SK-N-SH treated with all-trans-retinoic acid at 6 μM for 48 hours (cell line): ENCODE data around the gene CDK5.
A peak's percentile ranks its signal among the peaks of the same experiment; 100 is the strongest.

Experiments
- ATAC-seq: fragments of 200-7000 bp; cut with Tn5 transposase; 3 replicates; pipeline ENCODE4 v1.9.1; 2020; ENCODE audit warnings: mild to moderate bottlenecking, moderate library complexity
- ARNTL ChIP-seq: fragments of 450-650 bp; formaldehyde crosslinking; IDR thresholded peaks from 2 replicates; pipeline ENCODE4 v1.5.0; 2020; ENCODE audit warnings: low read depth, mild to moderate bottlenecking, moderate library complexity, borderline replicate concordance
- BACH2 ChIP-seq: fragments of 250-450 bp; sonication (Bioruptor Pico); IDR thresholded peaks from 2 replicates; pipeline ENCODE4 v1.9.0; 2021; ENCODE audit warnings: mild to moderate bottlenecking, borderline replicate concordance
- CSDC2 ChIP-seq: fragments of 250-450 bp; sonication (Bioruptor Pico); IDR thresholded peaks from 2 replicates; pipeline ENCODE4 v1.5.0; 2020; ENCODE audit warnings: mild to moderate bottlenecking, moderate library complexity
- CSRNP3 ChIP-seq: fragments of 250-450 bp; sonication (Bioruptor Pico); IDR thresholded peaks from 2 replicates; pipeline ENCODE4 v1.5.1; 2021; ENCODE audit warnings: mild to moderate bottlenecking, moderate library complexity
- ESRRG ChIP-seq: fragments of 250-450 bp; sonication (Bioruptor Pico); IDR thresholded peaks from 2 replicates; pipeline ENCODE4 v1.6.1; 2021; ENCODE audit warnings: mild to moderate bottlenecking
- GLIS3 ChIP-seq: fragments of 250-450 bp; sonication (Bioruptor Pico); IDR thresholded peaks from 2 replicates; pipeline ENCODE4 v1.5.0; 2020; ENCODE audit warnings: mild to moderate bottlenecking, moderate library complexity
- OSR1 ChIP-seq: fragments of 250-450 bp; sonication (Bioruptor Pico); IDR thresholded peaks from 2 replicates; pipeline ENCODE4 v1.8.0; 2022; ENCODE audit warnings: moderate library complexity, mild to moderate bottlenecking, inconsistent platforms
- PATZ1 ChIP-seq: fragments of 250-450 bp; sonication (Bioruptor Pico); IDR thresholded peaks from 2 replicates; pipeline ENCODE4 v1.8.0; 2020; ENCODE audit warnings: mild to moderate bottlenecking, moderate library complexity, borderline replicate concordance
- POU6F1 ChIP-seq: fragments of 250-450 bp; sonication (Bioruptor Pico); IDR thresholded peaks from 2 replicates; pipeline ENCODE4 v1.8.0; 2021; ENCODE audit warnings: low read depth, mild to moderate bottlenecking, moderate library complexity, borderline replicate concordance
- PPARA ChIP-seq: fragments of 250-450 bp; sonication (Bioruptor Pico); IDR thresholded peaks from 2 replicates; pipeline ENCODE4 v1.5.0; 2020; ENCODE audit warnings: mild to moderate bottlenecking, borderline replicate concordance
- RARB ChIP-seq: fragments of 250-450 bp; sonication (Bioruptor Pico); IDR thresholded peaks from 2 replicates; pipeline ENCODE4 v1.8.0; 2021; ENCODE audit warnings: mild to moderate bottlenecking, moderate library complexity
- SNAI2 ChIP-seq: fragments of 250-450 bp; sonication (Bioruptor Pico); IDR thresholded peaks from 2 replicates; pipeline ENCODE4 v1.5.0; 2020; ENCODE audit warnings: mild to moderate bottlenecking, moderate library complexity
- TCF4 ChIP-seq: fragments of 250-450 bp; sonication (Bioruptor Pico); IDR thresholded peaks from 2 replicates; pipeline ENCODE4 v1.8.0; 2021; ENCODE audit warnings: mild to moderate bottlenecking, moderate library complexity, borderline replicate concordance
- TOX ChIP-seq: fragments of 250-450 bp; sonication (Bioruptor Pico); IDR thresholded peaks from 2 replicates; pipeline ENCODE4 v1.8.0; 2021; ENCODE audit warnings: mild to moderate bottlenecking, moderate library complexity, borderline replicate concordance
- TSHZ2 ChIP-seq: fragments of 250-450 bp; sonication (Bioruptor Pico); IDR thresholded peaks from 2 replicates; pipeline ENCODE4 v1.5.0; 2020; ENCODE audit warnings: mild to moderate bottlenecking, moderate library complexity
- ZC3H10 ChIP-seq: fragments of 250-450 bp; sonication (Bioruptor Pico); IDR thresholded peaks from 2 replicates; pipeline ENCODE4 v1.5.1; 2021; ENCODE audit warnings: mild to moderate bottlenecking, moderate library complexity
- ZFP3 ChIP-seq: fragments of 250-450 bp; sonication (Bioruptor Pico); IDR thresholded peaks from 2 replicates; pipeline ENCODE4 v1.5.0; 2020; ENCODE audit warnings: mild to moderate bottlenecking, moderate library complexity
- ZFP30 ChIP-seq: fragments of 450-650 bp; formaldehyde crosslinking; IDR thresholded peaks from 2 replicates; pipeline ENCODE4 v1.5.0; 2022; ENCODE audit warnings: mild to moderate bottlenecking, moderate library complexity
- ZNF565 ChIP-seq: fragments of 450-650 bp; formaldehyde crosslinking; conservative IDR thresholded peaks from 2 replicates; pipeline ENCODE4 v1.5.0; 2020; ENCODE audit warnings: low read depth, mild to moderate bottlenecking, moderate library complexity
- ZNF70 ChIP-seq: fragments of 450-650 bp; formaldehyde crosslinking; IDR thresholded peaks from 2 replicates; pipeline ENCODE4 v1.5.0; 2020; ENCODE audit warnings: mild to moderate bottlenecking, moderate library complexity
- ZNF8 ChIP-seq: fragments of 450-650 bp; formaldehyde crosslinking; IDR thresholded peaks from 2 replicates; pipeline ENCODE4 v1.5.0; 2020; ENCODE audit warnings: mild to moderate bottlenecking, moderate library complexity

CDK5 gene

GRCh38 chr7:151047976-151048815, 9.5 kb downstream of the CDK5 start, which contains the start of gene ASIC3 (continued):
- TF ChIP-seq POU6F1 (CRISPR knock-in tag) (no peak), ARNTL (no peak), ZNF70 (CRISPR knock-in tag) (no peak), BACH2 (CRISPR knock-in tag) (no peak), SNAI2 (CRISPR knock-in tag) (no peak), TOX (CRISPR knock-in tag) (no peak), PPARA (CRISPR knock-in tag) (no peak), RARB (no peak), ZNF8 (CRISPR knock-in tag) (no peak), TCF4 (no peak)

- TF ChIP-seq CSDC2 (CRISPR knock-in tag) (no peak), ZNF565 (CRISPR knock-in tag) (no peak), PPARA (CRISPR knock-in tag) (no peak), ZFP3 (0 out of 2 replicates have a peak, but pooled peaks have one; percentile 23)
- TF ChIP-seq, all 23 proteins: peak for 1
- ATAC-seq, result peak; percentile 65
Observed at GRCh38 chr7:151046603-151047573, 10.8 kb downstream of the CDK5 start.

GRCh38 chr7:151045967-151046366, 11.7 kb downstream of the CDK5 start:
- no peak for ATAC-seq
- TF ChIP-seq ZNF565 (CRISPR knock-in tag) (no peak), ZNF8 (CRISPR knock-in tag) (no peak), CSDC2 (CRISPR knock-in tag) (no peak), ZNF70 (CRISPR knock-in tag) (no peak), SNAI2 (CRISPR knock-in tag) (no peak), ZC3H10 (CRISPR knock-in tag) (no peak), TCF4 (no peak), OSR1 (no peak), ZFP3 (no peak), TSHZ2 (no peak), CSRNP3 (CRISPR knock-in tag) (no peak), GLIS3 (no peak), BACH2 (CRISPR knock-in tag) (no peak), ARNTL (no peak), RARB (no peak), POU6F1 (CRISPR knock-in tag) (no peak), ZFP30 (CRISPR knock-in tag) (no peak), PATZ1 (CRISPR knock-in tag) (no peak), ESRRG (no peak), PPARA (CRISPR knock-in tag) (no peak)
